ENCODE data around the gene AFG1L.
A peak's percentile ranks its signal among the peaks of the same experiment; 100 is the strongest.

DNA sequence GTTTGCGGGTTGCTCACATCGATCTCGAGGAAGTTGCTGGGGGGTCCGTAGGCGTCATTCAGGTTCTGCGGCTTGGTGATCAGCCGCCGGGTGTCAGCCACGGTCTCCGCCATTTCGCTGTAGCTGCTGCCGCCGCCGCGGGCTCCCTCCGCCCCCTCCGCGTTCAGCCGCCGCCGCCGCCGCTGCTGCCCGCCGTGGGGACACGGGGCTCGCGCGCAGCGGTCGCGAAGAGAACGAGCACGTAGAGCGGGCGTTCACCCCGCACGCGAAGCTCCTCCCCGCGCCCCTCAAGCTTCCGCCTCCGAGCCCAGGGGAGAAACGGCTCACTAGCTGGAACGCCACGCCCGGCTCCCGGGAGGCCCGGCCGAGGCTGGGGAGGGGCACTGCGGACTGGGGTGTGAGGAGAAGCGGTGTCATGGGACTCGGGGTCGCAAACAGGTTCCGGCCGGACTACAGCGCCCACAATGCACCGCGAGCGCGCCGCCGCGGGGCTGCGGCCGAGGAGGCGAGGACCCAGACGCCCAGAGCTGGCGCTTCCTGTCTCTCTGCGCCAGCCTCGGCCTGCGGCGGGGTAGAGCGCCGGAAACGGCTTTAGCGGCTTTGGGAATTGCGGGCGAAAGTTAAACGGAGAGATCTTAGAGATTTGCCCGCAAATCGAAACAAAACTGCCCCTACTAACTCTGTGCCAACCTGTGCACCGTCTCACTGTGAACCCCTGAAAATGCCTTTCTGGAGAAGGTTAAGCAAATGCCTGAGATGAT lies 33.9 kb upstream of the AFG1L start, which contains the start of gene SNX3:
- TF ChIP-seq EZH2phosphoT487 (IDR thresholded peaks at IDR 0.05; ENCODE audit: borderline replicate concordance) (no peak), RAD21 (IDR thresholded peaks at IDR 0.05; ENCODE audit: low read depth) (no peak), TCF7L2 (IDR thresholded peaks at IDR 0.05; ENCODE audit: borderline replicate concordance, extremely low read depth, insufficient read depth, insufficient read length) (peak; percentile 46)
- TF ChIP-seq, protein P1, sequence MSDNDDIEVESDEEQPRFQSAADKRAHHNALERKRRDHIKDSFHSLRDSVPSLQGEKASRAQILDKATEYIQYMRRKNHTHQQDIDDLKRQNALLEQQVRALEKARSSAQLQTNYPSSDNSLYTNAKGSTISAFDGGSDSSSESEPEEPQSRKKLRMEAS (IDR thresholded peaks at IDR 0.05): peak; percentile 87

Data from HCT116 (cell line).